ENCODE measurements around the gene TWNK. TPM values are rescaled to one million over a fixed set of nuclear protein-coding genes. Genes with fewer than 3 reads are reported as not detected.
A peak's percentile ranks its signal among the peaks of the same experiment; 100 is the strongest.

The TWNK gene
- total RNA-seq, 1 experiment from 2014 or later = 38.7 TPM

DNA sequence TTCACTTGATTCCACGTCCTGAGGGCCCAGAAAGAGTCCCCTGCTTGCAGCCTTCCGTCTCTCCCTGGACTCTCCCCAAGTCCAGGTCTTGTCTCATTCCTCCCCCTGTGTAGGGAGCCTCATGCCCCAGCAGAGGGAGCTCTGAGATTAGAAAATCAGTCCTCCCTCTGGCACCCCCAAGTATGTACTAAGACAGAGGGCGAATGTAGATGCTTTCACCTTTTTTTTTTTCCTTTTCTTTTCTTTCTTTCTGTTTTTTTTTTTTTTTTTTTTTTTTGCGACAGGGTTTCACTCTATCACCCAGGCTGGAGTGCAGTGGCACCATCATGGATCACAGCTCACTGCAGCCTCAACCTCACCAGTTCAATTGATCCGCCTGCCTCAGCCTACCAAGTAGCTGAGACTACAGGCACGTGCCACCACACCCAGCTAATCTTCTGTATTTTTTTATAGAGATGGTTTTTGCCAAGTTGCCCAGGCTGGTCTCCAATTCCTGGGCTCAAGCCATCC, 54.0 kb downstream of the TWNK start:
- H3K4ac ChIP-seq (ENCODE audit: low read depth, low read length) = no peak overlapping the region
- Mint-ChIP-seq H3K4me3 (no peak overlapping the region), H3K27me3 (ENCODE audit: low read depth) (peaks cover 59% of the 10 kb centered on the region), H3K27ac (no peak overlapping the region), H3K4me1 (peaks cover 14 to 28% of the 10 kb centered on the region in 2 experiments), H3K9me3 (no peaks in the 10 kb centered on the region), H3K36me3 (ENCODE audit: insufficient read depth in 1 of 3, low read depth in 3 of 3) (peaks cover 0 to 2% (median 0%) of the 10 kb centered on the region in 3 experiments; a peak in 2 of 7 replicates)
- peak; percentile 84 for DNase-seq
- H4K5ac ChIP-seq (ENCODE audit: insufficient read length, low read depth, low read length) = no peak overlapping the region
- no peak overlapping the region for H2AFZ ChIP-seq (ENCODE audit: low read length)
- H3K79me2 ChIP-seq (ENCODE audit: insufficient read depth, low read length) = no peaks in the 10 kb centered on the region
- no peak overlapping the region for H3K56ac ChIP-seq (ENCODE audit: insufficient read length, low read depth, low read length)
- H2AK5ac ChIP-seq (ENCODE audit: insufficient read length, low read length) = no peak overlapping the region
- no peak overlapping the region for H2BK5ac ChIP-seq (ENCODE audit: insufficient read length, low read length)
- H2BK120ac ChIP-seq (ENCODE audit: low read depth, low read length, poor library complexity, severe bottlenecking) = no peak overlapping the region
- no peak overlapping the region for H4K8ac ChIP-seq (replicated peaks; ENCODE audit: insufficient read length, low read depth, low read length)
- no peaks in the 10 kb centered on the region for H3K9me3 ChIP-seq (ENCODE audit: control insufficient read depth, low read depth, low read length)
- H3K9ac ChIP-seq (ENCODE audit: extremely low read depth, insufficient read length, low read length) = no peak overlapping the region
- H3K79me1 ChIP-seq (ENCODE audit: insufficient read depth, low read depth, low read length, poor library complexity, severe bottlenecking) = no peaks in the 10 kb centered on the region
- H3K27ac ChIP-seq (ENCODE audit: insufficient read length, low read depth, low read length) = no peak overlapping the region
- H3K18ac ChIP-seq (ENCODE audit: insufficient read length, low read depth, low read length) = no peak overlapping the region
- no peak overlapping the region for H2BK12ac ChIP-seq (ENCODE audit: insufficient read length, low read depth, low read length)
- no peak overlapping the region for H3K14ac ChIP-seq (ENCODE audit: insufficient read depth, low read length)
- H3K27me3 ChIP-seq (ENCODE audit: insufficient read depth, low read length) = peaks cover 11% of the 10 kb centered on the region; the same call in 1 of the 2 replicates
- no peak overlapping the region for H2BK15ac ChIP-seq (ENCODE audit: low read depth, low read length)
- H3K4me1 ChIP-seq (ENCODE audit: insufficient read depth, low read length) = peaks cover 2% of the 10 kb centered on the region; the same call in 1 of the 2 replicates
- peaks cover 7% of the 10 kb centered on the region for H3K23me2 ChIP-seq (ENCODE audit: insufficient read length, low read depth, low read length, poor library complexity, severe bottlenecking)
- H4K91ac ChIP-seq (ENCODE audit: insufficient read length, low read depth, low read length) = no peak overlapping the region
- H2BK20ac ChIP-seq (ENCODE audit: low read depth, low read length, poor library complexity, severe bottlenecking) = no peak overlapping the region
- no CpG with 5 or more reads among the region's 6 CpGs for WGBS (ENCODE audit: extremely low coverage, insufficient read length, low lambda C conversion rate)
- no peak overlapping the region for H3T11ph ChIP-seq (ENCODE audit: low read length)
- peak; percentile 92 for TF ChIP-seq CTCF (conservative IDR thresholded peaks at IDR 0.05)
- no peaks in the 10 kb centered on the region for H4K20me1 ChIP-seq (ENCODE audit: control insufficient read depth, insufficient read depth, insufficient read length)
- no peak overlapping the region for H3K4me2 ChIP-seq (ENCODE audit: insufficient read depth, insufficient read length, low read length)
- H3K23ac ChIP-seq (ENCODE audit: insufficient read length, low read depth, low read length) = no peak overlapping the region
